GM21390 (cell line): Measurements from ENCODE around the gene EFEMP2.
"Not testable (repeated sequence)": the region's sequence is repeated elsewhere in the genome, so short reads cannot be mapped to it uniquely, and the experiment has no call there.

ENCODE experiments used
- ATAC-seq: cut with Tn5 transposase; IDR thresholded peaks from one replicate; pipeline ENCODE4 v1.9.1; 2021; ENCODE audit not compliant: unreplicated experiment

The EFEMP2 gene

GRCh38 chr11:65833297-65834030 is 39.1 kb downstream of the EFEMP2 start, which contains the start of gene SNX32:
Gene SNX32 (plus strand): TSS chr11:65833963. CDS start chr11:65834066, 103 bp downstream.
- peak; percentile 92 for ATAC-seq

GRCh38 chr11:65832231-65832630 is 40.4 kb downstream of the EFEMP2 start:
- ATAC-seq, result not testable (repeated sequence)

- ATAC-seq, result no peak
Observed at GRCh38 chr11:65829459-65829858, 43.1 kb downstream of the EFEMP2 start.

GRCh38 chr11:65826984-65827735 is 45.4 kb downstream of the EFEMP2 start:
- ATAC-seq, result no peak

GRCh38 chr11:65822776-65823528 is 49.6 kb downstream of the EFEMP2 start:
- no peak for ATAC-seq

- ATAC-seq, result no peak
Observed at GRCh38 chr11:65821107-65821506, 51.5 kb downstream of the EFEMP2 start.

- ATAC-seq, result peak; percentile 76
Observed at GRCh38 chr11:65817835-65818680, 54.5 kb downstream of the EFEMP2 start.

- ATAC-seq, result no peak
Observed at GRCh38 chr11:65817312-65817834, 55.2 kb downstream of the EFEMP2 start.

GRCh38 chr11:65816696-65817095 is 55.9 kb downstream of the EFEMP2 start:
- no peak for ATAC-seq
